Subcutaneous adipose tissue (tissue), 4 donors: ENCODE measurements around the gene CACNB3. TPM values are rescaled to one million over a fixed set of nuclear protein-coding genes. Genes with fewer than 3 reads are reported as not detected.

Experiments
- total RNA-seq, 4 donors: library from RNA; depleted of rRNA; stranded (reverse); fragments of >200 nt; gene quantifications; one replicate each; pipeline ENCODE4 v1.1.0, GENCODE V29; 2016
- TF ChIP-seq, protein P1 (sequence below): fragments of 450-650 bp; IDR thresholded peaks from one replicate; pipeline ENCODE4 v1.5.1; 2016; ENCODE audit warnings: low read depth, mild to moderate bottlenecking, control low read depth, antibody characterized with exemption, moderate library complexity

CACNB3 gene
- total RNA-seq, 4 donors from 2014 or later: 2.4 to 12.4 (median 6.4) TPM

DNA sequence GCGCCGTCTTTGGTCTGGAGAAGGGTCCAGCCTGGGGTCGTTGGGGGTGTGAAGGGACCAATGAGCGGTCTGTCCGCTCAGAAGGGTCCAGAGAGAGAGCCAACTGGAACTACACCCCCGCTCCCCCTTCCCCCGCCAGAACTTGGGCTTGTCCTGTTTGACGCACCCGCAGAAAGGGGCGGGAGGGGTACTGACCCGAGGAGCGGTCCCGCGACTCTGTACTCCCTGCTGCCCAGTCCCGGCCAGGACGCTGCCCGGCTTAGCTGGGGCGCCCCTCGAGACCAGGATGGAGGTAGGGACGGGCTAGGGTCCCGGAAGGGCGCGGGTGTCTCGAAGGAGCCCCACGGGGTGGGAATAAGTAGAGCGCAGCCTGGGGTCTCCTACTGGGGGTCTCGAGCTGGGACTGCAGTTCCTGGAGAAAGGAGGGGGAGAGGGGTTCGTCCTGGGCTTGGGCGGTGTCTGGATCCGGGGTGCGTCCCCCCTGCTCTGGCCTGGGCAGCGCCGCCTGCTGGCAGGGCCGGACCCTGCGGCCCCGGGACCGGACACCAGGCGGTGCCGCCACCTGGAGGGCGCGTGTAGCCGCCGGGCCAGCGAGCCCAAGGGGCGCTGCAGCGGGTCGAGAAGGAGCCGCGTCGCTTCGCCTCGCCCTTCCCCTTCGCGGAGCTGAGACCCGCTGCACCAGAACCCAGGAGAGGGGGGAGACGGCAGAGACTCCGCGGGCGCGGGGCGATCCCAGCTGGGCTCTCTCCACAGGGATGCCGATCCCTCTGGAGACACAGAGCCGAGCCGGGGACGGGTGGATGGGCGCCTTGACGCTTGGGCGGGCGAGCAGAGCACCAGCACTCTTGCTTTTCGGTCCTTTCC, 3.8 kb upstream of the CACNB3 start:
- TF ChIP-seq, protein P1, sequence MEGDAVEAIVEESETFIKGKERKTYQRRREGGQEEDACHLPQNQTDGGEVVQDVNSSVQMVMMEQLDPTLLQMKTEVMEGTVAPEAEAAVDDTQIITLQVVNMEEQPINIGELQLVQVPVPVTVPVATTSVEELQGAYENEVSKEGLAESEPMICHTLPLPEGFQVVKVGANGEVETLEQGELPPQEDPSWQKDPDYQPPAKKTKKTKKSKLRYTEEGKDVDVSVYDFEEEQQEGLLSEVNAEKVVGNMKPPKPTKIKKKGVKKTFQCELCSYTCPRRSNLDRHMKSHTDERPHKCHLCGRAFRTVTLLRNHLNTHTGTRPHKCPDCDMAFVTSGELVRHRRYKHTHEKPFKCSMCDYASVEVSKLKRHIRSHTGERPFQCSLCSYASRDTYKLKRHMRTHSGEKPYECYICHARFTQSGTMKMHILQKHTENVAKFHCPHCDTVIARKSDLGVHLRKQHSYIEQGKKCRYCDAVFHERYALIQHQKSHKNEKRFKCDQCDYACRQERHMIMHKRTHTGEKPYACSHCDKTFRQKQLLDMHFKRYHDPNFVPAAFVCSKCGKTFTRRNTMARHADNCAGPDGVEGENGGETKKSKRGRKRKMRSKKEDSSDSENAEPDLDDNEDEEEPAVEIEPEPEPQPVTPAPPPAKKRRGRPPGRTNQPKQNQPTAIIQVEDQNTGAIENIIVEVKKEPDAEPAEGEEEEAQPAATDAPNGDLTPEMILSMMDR: no peak

DNA sequence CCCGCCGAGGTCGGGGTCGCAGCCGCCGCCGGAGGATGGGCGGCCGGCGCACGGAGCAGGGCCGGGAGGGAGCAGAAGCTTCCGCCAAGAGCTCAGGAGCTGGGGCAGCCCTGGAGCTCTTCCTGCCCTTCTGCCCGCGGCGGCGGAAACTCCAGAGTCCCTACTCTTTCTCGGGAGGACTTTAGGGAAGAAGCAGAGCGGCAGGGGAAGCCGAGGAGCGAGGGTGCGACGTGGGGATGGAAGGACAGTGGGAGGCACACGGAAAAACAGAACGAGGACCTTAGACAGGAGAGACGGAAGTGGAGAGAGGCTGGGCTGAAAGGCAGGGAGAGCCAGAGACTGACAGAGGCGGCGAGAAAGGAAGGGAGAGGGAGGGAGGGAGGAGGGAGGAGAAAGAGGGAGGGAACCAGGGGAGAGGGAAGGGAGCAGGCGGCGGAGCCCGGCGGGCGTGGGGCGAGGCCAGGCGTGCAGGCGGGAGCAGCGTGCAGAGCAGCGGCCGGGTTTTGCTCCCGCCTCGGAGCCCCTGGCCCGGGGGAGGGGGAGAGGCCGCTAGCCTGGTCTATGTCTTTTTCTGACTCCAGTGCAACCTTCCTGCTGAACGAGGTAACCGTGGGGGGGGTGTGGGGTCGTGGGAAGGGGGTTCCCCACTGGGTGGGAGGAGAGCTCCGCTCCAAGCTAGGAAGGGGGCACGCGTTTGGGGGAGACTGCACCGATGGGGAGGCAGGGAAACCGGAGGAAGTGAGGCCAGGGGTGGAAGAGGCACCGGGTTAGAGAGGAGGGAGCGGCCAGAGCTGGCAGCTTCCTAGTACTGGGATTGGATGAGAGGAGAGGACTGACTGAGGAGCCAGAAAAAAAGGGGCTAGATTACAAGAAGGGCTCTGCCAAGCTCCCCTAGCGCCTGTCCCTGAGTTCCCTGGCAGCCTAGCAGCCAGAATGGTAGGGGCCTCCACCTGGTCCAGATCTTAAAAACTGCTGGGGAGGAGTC, 2.9 kb upstream of the CACNB3 start:
- TF ChIP-seq, protein P1: no peak

DNA sequence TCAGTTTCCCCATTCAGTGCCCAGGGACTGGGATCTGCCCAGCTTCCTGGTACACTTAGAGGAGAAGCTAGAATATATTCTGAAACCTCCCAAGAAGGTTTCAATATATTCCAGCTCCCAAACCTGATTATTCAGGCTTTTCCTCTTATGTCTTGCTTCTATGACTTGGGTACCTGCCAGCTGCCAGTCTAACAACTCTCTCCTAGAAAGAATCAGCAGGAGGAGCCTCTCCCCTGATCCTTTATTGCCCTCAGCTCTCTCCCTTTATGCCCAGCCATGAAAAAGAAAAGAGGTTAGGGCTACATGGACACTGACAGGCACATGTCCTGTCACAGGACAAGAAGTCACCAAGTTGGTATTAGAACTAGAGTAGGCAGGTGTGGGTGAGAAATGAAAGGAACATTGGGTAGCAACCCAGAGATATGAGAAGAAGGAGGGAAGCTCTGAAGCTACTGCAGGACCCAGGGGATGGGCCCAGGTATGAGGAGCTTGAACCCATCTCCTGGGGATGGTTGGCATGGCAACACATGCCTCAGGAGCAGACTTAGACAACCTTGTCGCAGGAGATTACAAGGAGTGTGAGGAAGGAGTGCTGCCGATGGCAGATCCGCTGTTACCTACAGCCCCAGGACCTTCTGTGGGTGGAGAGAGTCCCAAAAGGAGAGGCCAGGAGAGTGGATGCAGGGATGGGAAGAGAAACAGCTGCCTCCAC, 2.0 kb upstream of the CACNB3 start:
- TF ChIP-seq, protein P1: no peak

DNA sequence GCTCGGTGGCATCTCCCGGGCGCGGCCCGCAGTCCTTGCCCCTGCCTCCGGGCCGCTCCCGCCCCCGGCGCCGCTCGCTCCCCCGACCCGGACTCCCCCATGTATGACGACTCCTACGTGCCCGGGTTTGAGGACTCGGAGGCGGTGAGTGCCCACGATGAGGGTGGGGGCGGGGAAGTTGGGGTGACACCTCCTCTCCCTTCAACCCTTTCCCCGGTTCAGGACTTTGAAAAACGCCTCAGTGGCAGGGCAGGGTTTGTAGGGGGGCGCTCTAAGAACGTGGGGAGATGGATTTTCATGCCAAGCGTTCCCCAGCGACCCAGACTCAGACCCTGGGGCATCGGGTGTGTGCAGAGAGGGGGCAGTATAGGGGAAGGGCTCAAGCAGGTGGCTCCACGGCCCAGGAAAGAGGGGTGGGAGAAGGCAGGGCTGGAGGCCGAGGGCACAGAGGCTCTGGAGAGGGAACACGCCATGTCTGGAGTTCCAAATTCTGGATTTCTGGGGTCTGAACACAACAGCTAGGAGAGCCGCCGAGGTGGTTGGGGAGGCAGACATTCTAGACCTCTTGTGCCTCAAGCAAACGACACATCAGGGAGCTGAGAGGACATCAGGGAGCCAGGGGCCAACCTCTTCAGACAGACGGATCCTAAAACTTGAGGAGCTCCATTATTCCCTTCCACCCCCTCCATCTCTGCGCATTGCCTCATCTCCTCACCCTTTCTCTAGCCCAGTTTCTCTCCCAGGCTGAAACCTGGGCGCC, 715 bp downstream of the CACNB3 start:
- TF ChIP-seq, protein P1: no peak

DNA sequence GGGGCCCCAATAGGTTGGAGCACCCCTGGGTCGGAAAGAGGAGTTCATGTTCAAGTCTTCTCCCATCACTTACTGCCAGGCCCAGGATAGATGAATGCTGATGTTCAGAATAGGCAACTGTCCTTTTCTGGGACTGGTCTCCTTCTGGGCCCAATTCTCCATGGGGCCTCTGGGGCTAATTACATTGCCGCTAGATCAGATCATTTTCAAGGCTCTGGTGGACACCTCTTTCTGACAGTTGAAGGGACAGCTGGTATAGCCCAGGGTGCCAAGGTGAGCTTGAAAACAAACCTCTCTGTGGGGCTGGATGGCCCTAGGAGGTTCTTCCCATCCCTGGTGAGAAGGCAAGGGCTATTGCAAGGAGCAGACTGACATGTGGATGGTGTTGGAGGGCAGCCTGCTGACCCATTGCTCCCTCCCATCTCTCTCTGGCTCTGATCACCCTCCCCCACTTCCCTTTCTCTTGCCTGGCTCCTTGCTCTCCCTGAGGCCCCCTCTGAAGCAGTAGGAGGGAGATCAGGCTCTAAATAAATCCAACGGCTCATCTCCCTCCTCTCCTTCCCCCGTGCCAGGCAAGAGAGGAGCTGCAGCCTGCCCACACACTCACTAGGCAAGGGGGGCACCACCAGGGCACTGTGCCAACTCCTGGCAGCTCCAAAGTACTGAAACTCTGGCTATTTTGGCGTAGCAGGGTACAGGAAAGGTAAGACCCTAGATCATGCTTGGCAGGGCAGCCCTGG, 1.9 kb downstream of the CACNB3 start:
- TF ChIP-seq, protein P1: no peak

DNA sequence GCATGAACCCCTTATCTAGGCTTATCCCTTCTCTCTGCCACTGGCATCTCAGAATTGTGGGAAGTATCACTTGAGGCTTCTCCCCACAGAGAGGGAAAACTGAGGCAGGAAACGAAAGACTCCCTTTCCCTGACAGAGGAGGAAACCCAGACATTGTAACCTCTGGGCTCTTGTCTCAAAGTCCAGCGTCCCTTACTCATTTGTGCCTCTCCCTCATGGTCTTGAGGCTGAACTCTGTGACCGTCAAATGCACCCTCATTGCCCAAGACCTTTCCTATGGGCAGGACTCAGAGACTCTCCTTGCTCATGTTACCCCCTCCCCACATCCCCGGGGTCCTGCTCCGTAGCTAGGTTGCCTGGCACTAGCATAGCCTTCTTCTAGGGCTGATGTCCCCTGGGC, 3.8 kb downstream of the CACNB3 start:
- TF ChIP-seq, protein P1: no peak
